Measurements from ENCODE around the gene THBS4.

The THBS4 gene

GRCh38 chr5:80116465-80116864, 81.3 kb downstream of the THBS4 start:
- H3K36me3 ChIP-seq (ENCODE audit: control insufficient read depth, insufficient read depth, low read length): no peaks in the 10 kb centered on the region
- DNase-seq (ENCODE audit: low read depth, low spot score): no peak
- H3K4me3 ChIP-seq (ENCODE audit: low read length): no peak overlapping the region
- H3K9me3 ChIP-seq (ENCODE audit: control insufficient read depth, insufficient read depth, low read length): no peaks in the 10 kb centered on the region
- H3K27me3 ChIP-seq (ENCODE audit: control insufficient read depth, insufficient read depth, low read length): no peaks in the 10 kb centered on the region
- WGBS (ENCODE audit: insufficient coverage, insufficient read length): no CpG with 5 or more reads among the region's 4 CpGs
- no peaks in the 10 kb centered on the region for H3K4me1 ChIP-seq (ENCODE audit: control insufficient read depth, insufficient read depth, low read length)
- H3K27ac ChIP-seq (ENCODE audit: low read length): no peak overlapping the region

- no peak for DNase-seq (ENCODE audit: low read depth, low spot score)
- no peaks in the 10 kb centered on the region for H3K4me1 ChIP-seq (ENCODE audit: control insufficient read depth, insufficient read depth, low read length)
- no peaks in the 10 kb centered on the region for H3K9me3 ChIP-seq (ENCODE audit: control insufficient read depth, insufficient read depth, low read length)
- H3K27me3 ChIP-seq (ENCODE audit: control insufficient read depth, insufficient read depth, low read length): no peaks in the 10 kb centered on the region
- H3K36me3 ChIP-seq (ENCODE audit: control insufficient read depth, insufficient read depth, low read length): no peaks in the 10 kb centered on the region
- no peak overlapping the region for H3K27ac ChIP-seq (ENCODE audit: low read length)
- no peak overlapping the region for H3K4me3 ChIP-seq (ENCODE audit: low read length)
Observed at GRCh38 chr5:80117446-80117845, 82.3 kb downstream of the THBS4 start.

GRCh38 chr5:80119372-80119771, 84.2 kb downstream of the THBS4 start:
- no CpG with 5 or more reads among the region's 2 CpGs for WGBS (ENCODE audit: insufficient coverage, insufficient read length)
- DNase-seq (ENCODE audit: low read depth, low spot score): no peak
- no peak overlapping the region for H3K27ac ChIP-seq (ENCODE audit: low read length)

GRCh38 chr5:80122579-80122978, 87.4 kb downstream of the THBS4 start:
- no peaks in the 10 kb centered on the region for H3K9me3 ChIP-seq (ENCODE audit: control insufficient read depth, insufficient read depth, low read length)
- no peak overlapping the region for H3K27ac ChIP-seq (ENCODE audit: low read length)
- H3K4me1 ChIP-seq (ENCODE audit: control insufficient read depth, insufficient read depth, low read length): no peaks in the 10 kb centered on the region
- no peak overlapping the region for H3K4me3 ChIP-seq (ENCODE audit: low read length)
- no peaks in the 10 kb centered on the region for H3K27me3 ChIP-seq (ENCODE audit: control insufficient read depth, insufficient read depth, low read length)
- H3K36me3 ChIP-seq (ENCODE audit: control insufficient read depth, insufficient read depth, low read length): no peaks in the 10 kb centered on the region
- no peak for DNase-seq (ENCODE audit: low read depth, low spot score)
- WGBS (ENCODE audit: insufficient coverage, insufficient read length): no CpG with 5 or more reads among the region's 2 CpGs

More at GRCh38 chr5:80119372-80119771, 84.2 kb downstream of the THBS4 start:
- no peaks in the 10 kb centered on the region for H3K9me3 ChIP-seq (ENCODE audit: control insufficient read depth, insufficient read depth, low read length)
- no peaks in the 10 kb centered on the region for H3K36me3 ChIP-seq (ENCODE audit: control insufficient read depth, insufficient read depth, low read length)
- no peak overlapping the region for H3K4me3 ChIP-seq (ENCODE audit: low read length)
- H3K27me3 ChIP-seq (ENCODE audit: control insufficient read depth, insufficient read depth, low read length): no peaks in the 10 kb centered on the region
- no peaks in the 10 kb centered on the region for H3K4me1 ChIP-seq (ENCODE audit: control insufficient read depth, insufficient read depth, low read length)

- H3K4me3 ChIP-seq (ENCODE audit: low read length): no peak overlapping the region
- WGBS (ENCODE audit: insufficient coverage, insufficient read length): no CpG with 5 or more reads among the region's 9 CpGs
Observed at GRCh38 chr5:80124121-80124918, 89.2 kb downstream of the THBS4 start.

GRCh38 chr5:80125022-80125961, 90.1 kb downstream of the THBS4 start:
- no peaks in the 10 kb centered on the region for H3K9me3 ChIP-seq (ENCODE audit: control insufficient read depth, insufficient read depth, low read length)
- H3K27ac ChIP-seq (ENCODE audit: low read length): no peak overlapping the region
- no peak overlapping the region for H3K4me3 ChIP-seq (ENCODE audit: low read length)
- H3K4me1 ChIP-seq (ENCODE audit: control insufficient read depth, insufficient read depth, low read length): no peaks in the 10 kb centered on the region
- no peaks in the 10 kb centered on the region for H3K27me3 ChIP-seq (ENCODE audit: control insufficient read depth, insufficient read depth, low read length)
- DNase-seq (ENCODE audit: low read depth, low spot score): no peak
- H3K36me3 ChIP-seq (ENCODE audit: control insufficient read depth, insufficient read depth, low read length): no peaks in the 10 kb centered on the region
- WGBS (ENCODE audit: insufficient coverage, insufficient read length): 100% methylated on average over 1 of the region's 11 CpGs

More at GRCh38 chr5:80124121-80124918, 89.2 kb downstream of the THBS4 start:
- Histone ChIP-seq H3K9me3 (ENCODE audit: control insufficient read depth, insufficient read depth, low read length) (no peaks in the 10 kb centered on the region), H3K27me3 (ENCODE audit: control insufficient read depth, insufficient read depth, low read length) (no peaks in the 10 kb centered on the region), H3K4me1 (ENCODE audit: control insufficient read depth, insufficient read depth, low read length) (no peaks in the 10 kb centered on the region), H3K36me3 (ENCODE audit: control insufficient read depth, insufficient read depth, low read length) (no peaks in the 10 kb centered on the region), H3K27ac (ENCODE audit: low read length) (no peak overlapping the region)
- DNase-seq (ENCODE audit: low read depth, low spot score): no peak

GRCh38 chr5:80125962-80126480, 90.9 kb downstream of the THBS4 start:
- H3K9me3 ChIP-seq (ENCODE audit: control insufficient read depth, insufficient read depth, low read length): no peaks in the 10 kb centered on the region
- no peaks in the 10 kb centered on the region for H3K4me1 ChIP-seq (ENCODE audit: control insufficient read depth, insufficient read depth, low read length)
- no peak overlapping the region for H3K4me3 ChIP-seq (ENCODE audit: low read length)
- DNase-seq (ENCODE audit: low read depth, low spot score): no peak
- H3K27ac ChIP-seq (ENCODE audit: low read length): no peak overlapping the region
- H3K36me3 ChIP-seq (ENCODE audit: control insufficient read depth, insufficient read depth, low read length): no peaks in the 10 kb centered on the region
- no CpG with 5 or more reads among the region's 4 CpGs for WGBS (ENCODE audit: insufficient coverage, insufficient read length)
- H3K27me3 ChIP-seq (ENCODE audit: control insufficient read depth, insufficient read depth, low read length): no peaks in the 10 kb centered on the region

GRCh38 chr5:80127116-80127552, 92.0 kb downstream of the THBS4 start:
- H3K4me3 ChIP-seq (ENCODE audit: low read length): no peak overlapping the region
- H3K27me3 ChIP-seq (ENCODE audit: control insufficient read depth, insufficient read depth, low read length): no peaks in the 10 kb centered on the region
- DNase-seq (ENCODE audit: low read depth, low spot score): no peak
- no peaks in the 10 kb centered on the region for H3K36me3 ChIP-seq (ENCODE audit: control insufficient read depth, insufficient read depth, low read length)
- no peak overlapping the region for H3K27ac ChIP-seq (ENCODE audit: low read length)
- H3K4me1 ChIP-seq (ENCODE audit: control insufficient read depth, insufficient read depth, low read length): no peaks in the 10 kb centered on the region
- no peaks in the 10 kb centered on the region for H3K9me3 ChIP-seq (ENCODE audit: control insufficient read depth, insufficient read depth, low read length)
- WGBS (ENCODE audit: insufficient coverage, insufficient read length): no CpG with 5 or more reads among the region's 4 CpGs

GRCh38 chr5:80128141-80128540, 93.0 kb downstream of the THBS4 start:
- H3K4me3 ChIP-seq (ENCODE audit: low read length): no peak overlapping the region
- H3K27me3 ChIP-seq (ENCODE audit: control insufficient read depth, insufficient read depth, low read length): no peaks in the 10 kb centered on the region
- H3K9me3 ChIP-seq (ENCODE audit: control insufficient read depth, insufficient read depth, low read length): no peaks in the 10 kb centered on the region
- H3K4me1 ChIP-seq (ENCODE audit: control insufficient read depth, insufficient read depth, low read length): peaks cover 2% of the 10 kb centered on the region; the same call in 1 of the 2 replicates
- no CpG with 5 or more reads among the region's 2 CpGs for WGBS (ENCODE audit: insufficient coverage, insufficient read length)
- H3K36me3 ChIP-seq (ENCODE audit: control insufficient read depth, insufficient read depth, low read length): peaks cover 4% of the 10 kb centered on the region; the same call in 1 of the 2 replicates
- H3K27ac ChIP-seq (ENCODE audit: low read length): no peak overlapping the region
- DNase-seq (ENCODE audit: low read depth, low spot score): no peak

- H3K27me3 ChIP-seq (ENCODE audit: control insufficient read depth, insufficient read depth, low read length): no peaks in the 10 kb centered on the region
- H3K36me3 ChIP-seq (ENCODE audit: control insufficient read depth, insufficient read depth, low read length): peaks cover 4% of the 10 kb centered on the region; the same call in 1 of the 2 replicates
- DNase-seq (ENCODE audit: low read depth, low spot score): no peak
- H3K9me3 ChIP-seq (ENCODE audit: control insufficient read depth, insufficient read depth, low read length): no peaks in the 10 kb centered on the region
- no peak overlapping the region for H3K4me3 ChIP-seq (ENCODE audit: low read length)
- WGBS (ENCODE audit: insufficient coverage, insufficient read length): no CpG with 5 or more reads among the region's 5 CpGs
- peaks cover 3% of the 10 kb centered on the region; the same call in 1 of the 2 replicates for H3K4me1 ChIP-seq (ENCODE audit: control insufficient read depth, insufficient read depth, low read length)
- H3K27ac ChIP-seq (ENCODE audit: low read length): no peak overlapping the region
Observed at GRCh38 chr5:80129146-80129545, 94.0 kb downstream of the THBS4 start.

Data from iPS DF 6.9 (cell line).